HepG2 (cell line): ENCODE results near the gene OGFOD3. TPM values are rescaled to one million over a fixed set of nuclear protein-coding genes. Genes with fewer than 3 reads are reported as not detected.

Experiments used
- AKAP8 ChIP-seq: sonication (generic); formaldehyde crosslinking; IDR thresholded peaks from 2 replicates; pipeline ENCODE4 v1.5.1; 2020; ENCODE audit warnings: mild to moderate bottlenecking, missing genetic modification reagents
- BCL3 ChIP-seq: sonication (generic); formaldehyde crosslinking; IDR thresholded peaks from 2 replicates; pipeline ENCODE4 v1.5.1; 2020; ENCODE audit warnings: mild to moderate bottlenecking, missing genetic modification reagents, moderate library complexity
- CEBPG ChIP-seq: IDR thresholded peaks from 2 replicates; pipeline ENCODE4 v1.6.1; 2016
- DPF2 ChIP-seq: sonication (generic); formaldehyde crosslinking; IDR thresholded peaks from 2 replicates; pipeline ENCODE4 v1.4.0; 2020; ENCODE audit warnings: mild to moderate bottlenecking, low read depth, missing genetic modification reagents, borderline replicate concordance
- KDM1A ChIP-seq: IDR thresholded peaks from 2 replicates; pipeline ENCODE4 v1.6.1; 2016; ENCODE audit warnings: missing compliant biosample characterization
- KDM5A ChIP-seq: fragments of 200-600 bp; sonication (generic); IDR thresholded peaks from 2 replicates; pipeline ENCODE4 v1.7.0; 2018; ENCODE audit warnings: antibody characterized with exemption, mild to moderate bottlenecking, low read length, borderline replicate concordance
- KDM6A ChIP-seq: IDR thresholded peaks from 2 replicates; pipeline ENCODE4 v1.6.1; 2016; ENCODE audit warnings: low read depth
- NFKB2 ChIP-seq: sonication (generic); formaldehyde crosslinking; IDR thresholded peaks from 2 replicates; pipeline ENCODE4 v1.4.0; 2020; ENCODE audit warnings: missing genetic modification reagents, borderline replicate concordance
- SALL1 ChIP-seq: sonication (generic); formaldehyde crosslinking; IDR thresholded peaks from 2 replicates; pipeline ENCODE4 v1.8.0; 2022; ENCODE audit warnings: mild to moderate bottlenecking, missing genetic modification reagents
- SIN3A ChIP-seq: IDR thresholded peaks from 2 replicates; pipeline ENCODE4 v1.6.1; 2011; ENCODE audit warnings: low read depth, mild to moderate bottlenecking, control low read depth, low read length, borderline replicate concordance
- SNAPC4 ChIP-seq: sonication (generic); formaldehyde crosslinking; IDR thresholded peaks from 2 replicates; pipeline ENCODE4 v1.4.0; 2020; ENCODE audit warnings: mild to moderate bottlenecking, missing genetic modification reagents
- ZBTB44 ChIP-seq: sonication (generic); formaldehyde crosslinking; IDR thresholded peaks from 2 replicates; pipeline ENCODE4 v1.4.0; 2020; ENCODE audit warnings: missing genetic modification reagents
- ZBTB7B ChIP-seq: sonication (generic); formaldehyde crosslinking; IDR thresholded peaks from 2 replicates; pipeline ENCODE4 v1.4.0; 2020; ENCODE audit warnings: missing genetic modification reagents
- ZFP82 ChIP-seq: sonication (generic); formaldehyde crosslinking; IDR thresholded peaks from 2 replicates; pipeline ENCODE4 v1.5.1; 2020; ENCODE audit warnings: mild to moderate bottlenecking, missing genetic modification reagents, borderline replicate concordance
- ZFYVE20 ChIP-seq: sonication (generic); formaldehyde crosslinking; IDR thresholded peaks from 2 replicates; pipeline ENCODE4 v1.8.0; 2023; ENCODE audit warnings: low read depth, mild to moderate bottlenecking, moderate library complexity, missing genetic modification reagents, borderline replicate concordance
- ZNF205 ChIP-seq: IDR thresholded peaks from 2 replicates; pipeline ENCODE4 v1.6.1; 2018; ENCODE audit warnings: missing biosample characterization, missing genetic modification reagents
- ZNF44 ChIP-seq: sonication (generic); formaldehyde crosslinking; IDR thresholded peaks from 2 replicates; pipeline ENCODE4 v1.5.1; 2020; ENCODE audit warnings: mild to moderate bottlenecking, missing genetic modification reagents
- ZNF513 ChIP-seq: sonication (generic); formaldehyde crosslinking; conservative IDR thresholded peaks from 2 replicates; pipeline ENCODE4 v1.5.0; 2020; ENCODE audit warnings: missing genetic modification reagents
- ZSCAN25 ChIP-seq: sonication (generic); formaldehyde crosslinking; IDR thresholded peaks from 2 replicates; pipeline ENCODE4 v1.8.0; 2022; ENCODE audit warnings: mild to moderate bottlenecking, missing genetic modification reagents
- ZSCAN9 ChIP-seq: IDR thresholded peaks from 2 replicates; pipeline ENCODE4 v1.6.1; 2016; ENCODE audit warnings: borderline replicate concordance
- polyA plus RNA-seq, 8 experiments: library from polyadenylated mRNA; depleted of rRNA in 3 of 8; stranded (reverse) in 7 of 8; unstranded in 1 of 8; fragments of >200 nt; fragmentation: Illumina TruSeq in 4 of 8; extraction: Trizol in 4 of 8; gene quantifications; 2 replicates each; pipeline versions ENCODE4 v1.2.1 to v1.2.3, GENCODE V29; 2011 to 2016; ENCODE audit warnings: low read depth in 4 of 8, missing spikeins in 1 of 8, mixed read lengths in 1 of 8; ENCODE audit not compliant: insufficient read depth in 1 of 8
- total RNA-seq, 5 experiments: library from RNA; depleted of rRNA; stranded (reverse); fragments of >200 nt; fragmentation: Illumina TruSeq; extraction: Trizol; gene quantifications; 2 replicates each; pipeline ENCODE4 v1.2.3, GENCODE V29; 2016; ENCODE audit warnings: low read depth in 1 of 5

Gene OGFOD3
- total and polyA plus RNA-seq, 2 of the 13 experiments (the other 11 are each of a cell fraction or from before 2014, with no cell fraction given): 40.0 to 42.1 TPM

GRCh38 chr17:82346342-82347300, 71.8 kb downstream of the OGFOD3 start (continued):
- TF ChIP-seq SNAPC4 (CRISPR knock-in tag) (peak; percentile 88), DPF2 (CRISPR knock-in tag) (peak; percentile 86; the same call in 1 of the 2 replicates), AKAP8 (peak; percentile 90; the same call in 1 of the 2 replicates), ZBTB7B (peak; percentile 97), ZFP82 (CRISPR knock-in tag) (no peak), ZNF513 (CRISPR knock-in tag) (no peak), ZNF44 (CRISPR knock-in tag) (no peak; the same call in none of the 2 replicates), NFKB2 (CRISPR knock-in tag) (peak; percentile 51; the same call in 1 of the 2 replicates), KDM1A (peak; percentile 81), ZNF205 (CRISPR knock-in tag) (peak; percentile 96), BCL3 (CRISPR knock-in tag) (no peak), KDM6A (peak; percentile 91), ZBTB44 (CRISPR knock-in tag) (no peak), SIN3A (peak; percentile 68; the same call in 1 of the 2 replicates), ZFYVE20 (no peak), ZSCAN9 (CRISPR knock-in tag) (peak; percentile 88; the same call in 1 of the 2 replicates), CEBPG (CRISPR knock-in tag) (peak; percentile 93), SALL1 (peak; percentile 98), ZSCAN25 (CRISPR knock-in tag) (peak; percentile 97), KDM5A (no peak)
